Measurements from ENCODE around the gene ATF6B.

ATF6B gene

GRCh38 chr6:32127717-32128592 lies at the start of gene ATF6B:
ATF6B (minus strand) TSS chr6:32128246; CDS start chr6:32128207, 39 bp downstream.
- Histone ChIP-seq H3K27ac (ENCODE audit: low read length) (peak within 1 kb of the TSS; percentile 94), H3K9me3 (ENCODE audit: control insufficient read depth in 1 of 2, low read length in 2 of 2) (no peaks in the 10 kb centered on the region), H3K36me3 (ENCODE audit: control insufficient read depth in 1 of 2, insufficient read depth in 2 of 2, low read length in 2 of 2) (peaks cover 13 to 31% of the 10 kb centered on the region in 2 donors), H3K4me3 (ENCODE audit: low read depth in 1 of 2, low read length in 2 of 2) (peak within 1 kb of the TSS; percentile 97 to 99), H3K4me1 (ENCODE audit: control insufficient read depth in 1 of 2, insufficient read depth in 2 of 2, low read length in 2 of 2) (peaks cover 21 to 35% of the 10 kb centered on the region in 2 donors), H3K27me3 (ENCODE audit: low read depth, low read length) (no peaks in the 10 kb centered on the region)

- Histone ChIP-seq H3K4me3 (ENCODE audit: low read depth in 1 of 2, low read length in 2 of 2) (peak overlapping the region; percentile 80 to 84), H3K36me3 (ENCODE audit: control insufficient read depth in 1 of 2, insufficient read depth in 2 of 2, low read length in 2 of 2) (peaks cover 12 to 19% of the 10 kb centered on the region in 2 donors), H3K27ac (ENCODE audit: low read length) (peak overlapping the region; percentile 99), H3K27me3 (ENCODE audit: low read depth, low read length) (no peaks in the 10 kb centered on the region), H3K4me1 (ENCODE audit: control insufficient read depth in 1 of 2, insufficient read depth in 2 of 2, low read length in 2 of 2) (peaks cover 35 to 51% of the 10 kb centered on the region in 2 donors), H3K9me3 (ENCODE audit: control insufficient read depth in 1 of 2, low read length in 2 of 2) (no peaks in the 10 kb centered on the region)
These were observed 49.2 kb upstream of the ATF6B start for GRCh38 chr6:32177183-32177787.

- Histone ChIP-seq H3K4me1 (ENCODE audit: control insufficient read depth in 1 of 2, insufficient read depth in 2 of 2, low read length in 2 of 2) (peaks cover 35 to 48% of the 10 kb centered on the region in 2 donors), H3K4me3 (ENCODE audit: low read depth in 1 of 2, low read length in 2 of 2) (peak overlapping the region; percentile 80 to 84), H3K27me3 (ENCODE audit: low read depth, low read length) (no peaks in the 10 kb centered on the region), H3K27ac (ENCODE audit: low read length) (peak overlapping the region; percentile 99), H3K36me3 (ENCODE audit: control insufficient read depth in 1 of 2, insufficient read depth in 2 of 2, low read length in 2 of 2) (peaks cover 10 to 17% of the 10 kb centered on the region in 2 donors), H3K9me3 (ENCODE audit: control insufficient read depth in 1 of 2, low read length in 2 of 2) (no peaks in the 10 kb centered on the region)
These were observed 48.6 kb upstream of the ATF6B start for GRCh38 chr6:32176476-32177182.

GRCh38 chr6:32175711-32176475 lies 47.8 kb upstream of the ATF6B start, which contains the start of gene AGPAT1:
AGPAT1 (minus strand) TSS chr6:32176084; CDS start chr6:32171496, 4,588 bp downstream.
- peaks cover 35 to 48% of the 10 kb centered on the region in 2 donors for H3K4me1 ChIP-seq (ENCODE audit: control insufficient read depth in 1 of 2, insufficient read depth in 2 of 2, low read length in 2 of 2)
- H3K36me3 ChIP-seq (ENCODE audit: control insufficient read depth in 1 of 2, insufficient read depth in 2 of 2, low read length in 2 of 2), result peaks cover 7 to 14% of the 10 kb centered on the region in 2 donors
- peak within 1 kb of the TSS; percentile 99 for H3K27ac ChIP-seq (ENCODE audit: low read length)
- H3K27me3 ChIP-seq (ENCODE audit: low read depth, low read length), result no peaks in the 10 kb centered on the region
- peak within 1 kb of the TSS; percentile 80 to 84 for H3K4me3 ChIP-seq (ENCODE audit: low read depth in 1 of 2, low read length in 2 of 2)
- H3K9me3 ChIP-seq (ENCODE audit: control insufficient read depth in 1 of 2, low read length in 2 of 2), result no peaks in the 10 kb centered on the region

GRCh38 chr6:32175322-32175710 lies 47.3 kb upstream of the ATF6B start:
- Histone ChIP-seq H3K36me3 (ENCODE audit: control insufficient read depth in 1 of 2, insufficient read depth in 2 of 2, low read length in 2 of 2) (peaks cover 6 to 16% of the 10 kb centered on the region in 2 donors), H3K4me1 (ENCODE audit: control insufficient read depth in 1 of 2, insufficient read depth in 2 of 2, low read length in 2 of 2) (peaks cover 35 to 48% of the 10 kb centered on the region in 2 donors), H3K27me3 (ENCODE audit: low read depth, low read length) (no peaks in the 10 kb centered on the region), H3K9me3 (ENCODE audit: control insufficient read depth in 1 of 2, low read length in 2 of 2) (no peaks in the 10 kb centered on the region), H3K4me3 (ENCODE audit: low read depth in 1 of 2, low read length in 2 of 2) (peak overlapping the region; percentile 80 to 84), H3K27ac (ENCODE audit: low read length) (peak overlapping the region; percentile 82)

GRCh38 chr6:32174416-32174815 lies 46.4 kb upstream of the ATF6B start:
- no peaks in the 10 kb centered on the region for H3K9me3 ChIP-seq (ENCODE audit: control insufficient read depth in 1 of 2, low read length in 2 of 2)
- H3K36me3 ChIP-seq (ENCODE audit: control insufficient read depth in 1 of 2, insufficient read depth in 2 of 2, low read length in 2 of 2), result peaks cover 15 to 22% of the 10 kb centered on the region in 2 donors
- no peak overlapping the region for H3K4me3 ChIP-seq (ENCODE audit: low read depth in 1 of 2, low read length in 2 of 2)
- H3K27ac ChIP-seq (ENCODE audit: low read length), result no peak overlapping the region
- no peaks in the 10 kb centered on the region for H3K27me3 ChIP-seq (ENCODE audit: low read depth, low read length)
- H3K4me1 ChIP-seq (ENCODE audit: control insufficient read depth in 1 of 2, insufficient read depth in 2 of 2, low read length in 2 of 2), result peaks cover 28 to 40% of the 10 kb centered on the region in 2 donors

GRCh38 chr6:32173051-32173727 lies 45.1 kb upstream of the ATF6B start:
- Histone ChIP-seq H3K36me3 (ENCODE audit: control insufficient read depth in 1 of 2, insufficient read depth in 2 of 2, low read length in 2 of 2) (peaks cover 25 to 34% of the 10 kb centered on the region in 2 donors), H3K9me3 (ENCODE audit: control insufficient read depth in 1 of 2, low read length in 2 of 2) (no peaks in the 10 kb centered on the region), H3K27ac (ENCODE audit: low read length) (no peak overlapping the region), H3K4me3 (ENCODE audit: low read depth in 1 of 2, low read length in 2 of 2) (no peak overlapping the region), H3K27me3 (ENCODE audit: low read depth, low read length) (no peaks in the 10 kb centered on the region), H3K4me1 (ENCODE audit: control insufficient read depth in 1 of 2, insufficient read depth in 2 of 2, low read length in 2 of 2) (peaks cover 21 to 34% of the 10 kb centered on the region in 2 donors)

GRCh38 chr6:32171234-32171633 lies 43.2 kb upstream of the ATF6B start:
- Histone ChIP-seq H3K9me3 (ENCODE audit: control insufficient read depth in 1 of 2, low read length in 2 of 2) (no peaks in the 10 kb centered on the region), H3K27ac (ENCODE audit: low read length) (no peak overlapping the region), H3K4me3 (ENCODE audit: low read depth in 1 of 2, low read length in 2 of 2) (no peak overlapping the region), H3K4me1 (ENCODE audit: control insufficient read depth in 1 of 2, insufficient read depth in 2 of 2, low read length in 2 of 2) (peaks cover 10 to 32% of the 10 kb centered on the region in 2 donors), H3K27me3 (ENCODE audit: low read depth, low read length) (no peaks in the 10 kb centered on the region), H3K36me3 (ENCODE audit: control insufficient read depth in 1 of 2, insufficient read depth in 2 of 2, low read length in 2 of 2) (peaks cover 33 to 49% of the 10 kb centered on the region in 2 donors)

GRCh38 chr6:32170294-32170693 lies 42.2 kb upstream of the ATF6B start:
- no peaks in the 10 kb centered on the region for H3K9me3 ChIP-seq (ENCODE audit: control insufficient read depth in 1 of 2, low read length in 2 of 2)
- no peak overlapping the region for H3K27ac ChIP-seq (ENCODE audit: low read length)
- no peaks in the 10 kb centered on the region for H3K27me3 ChIP-seq (ENCODE audit: low read depth, low read length)
- H3K36me3 ChIP-seq (ENCODE audit: control insufficient read depth in 1 of 2, insufficient read depth in 2 of 2, low read length in 2 of 2), result peaks cover 38 to 57% of the 10 kb centered on the region in 2 donors
- no peak overlapping the region for H3K4me3 ChIP-seq (ENCODE audit: low read depth in 1 of 2, low read length in 2 of 2)
- peaks cover 6 to 28% of the 10 kb centered on the region in 2 donors for H3K4me1 ChIP-seq (ENCODE audit: control insufficient read depth in 1 of 2, insufficient read depth in 2 of 2, low read length in 2 of 2)
